Subcutaneous adipose tissue (tissue), 4 donors: ENCODE data around the gene DLG2. TPM values are rescaled to one million over a fixed set of nuclear protein-coding genes. Genes with fewer than 3 reads are reported as not detected.

Source experiments
- total RNA-seq, 4 donors: library from RNA; depleted of rRNA; stranded (reverse); fragments of >200 nt; gene quantifications; one replicate each; pipeline ENCODE4 v1.1.0, GENCODE V29; 2016
- TF ChIP-seq, protein P1 (sequence below): fragments of 450-650 bp; IDR thresholded peaks from one replicate; pipeline ENCODE4 v1.5.1; 2016; ENCODE audit warnings: low read depth, mild to moderate bottlenecking, control low read depth, antibody characterized with exemption, moderate library complexity

The DLG2 gene
- total RNA-seq, 4 donors from 2014 or later, result 3.6 to 7.0 (median 6.1) TPM

DNA sequence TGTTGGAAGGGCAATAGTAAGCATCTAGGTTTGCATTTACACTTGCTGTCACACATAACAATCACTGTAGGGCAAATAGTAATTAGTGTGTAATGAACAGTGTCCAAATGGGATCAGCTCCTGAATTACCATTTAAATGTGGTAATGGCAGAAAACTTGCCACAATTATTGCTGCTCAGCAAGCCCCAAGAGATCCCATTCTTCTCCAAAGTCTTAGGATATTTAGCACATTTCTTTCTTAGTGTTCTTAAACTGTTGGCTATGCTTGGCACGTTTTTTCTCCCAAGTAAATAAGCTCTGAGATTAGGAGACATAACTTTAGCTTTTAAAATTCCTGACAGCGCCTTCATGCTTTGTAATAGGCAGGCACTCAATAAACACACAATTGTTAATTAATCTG lies 1037.0 kb downstream of the DLG2 start:
- TF ChIP-seq, protein P1, sequence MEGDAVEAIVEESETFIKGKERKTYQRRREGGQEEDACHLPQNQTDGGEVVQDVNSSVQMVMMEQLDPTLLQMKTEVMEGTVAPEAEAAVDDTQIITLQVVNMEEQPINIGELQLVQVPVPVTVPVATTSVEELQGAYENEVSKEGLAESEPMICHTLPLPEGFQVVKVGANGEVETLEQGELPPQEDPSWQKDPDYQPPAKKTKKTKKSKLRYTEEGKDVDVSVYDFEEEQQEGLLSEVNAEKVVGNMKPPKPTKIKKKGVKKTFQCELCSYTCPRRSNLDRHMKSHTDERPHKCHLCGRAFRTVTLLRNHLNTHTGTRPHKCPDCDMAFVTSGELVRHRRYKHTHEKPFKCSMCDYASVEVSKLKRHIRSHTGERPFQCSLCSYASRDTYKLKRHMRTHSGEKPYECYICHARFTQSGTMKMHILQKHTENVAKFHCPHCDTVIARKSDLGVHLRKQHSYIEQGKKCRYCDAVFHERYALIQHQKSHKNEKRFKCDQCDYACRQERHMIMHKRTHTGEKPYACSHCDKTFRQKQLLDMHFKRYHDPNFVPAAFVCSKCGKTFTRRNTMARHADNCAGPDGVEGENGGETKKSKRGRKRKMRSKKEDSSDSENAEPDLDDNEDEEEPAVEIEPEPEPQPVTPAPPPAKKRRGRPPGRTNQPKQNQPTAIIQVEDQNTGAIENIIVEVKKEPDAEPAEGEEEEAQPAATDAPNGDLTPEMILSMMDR, result no peak

- TF ChIP-seq, protein P1, result no peak
These were observed 1038.9 kb downstream of the DLG2 start for GRCh38 chr11:84588131-84588829.

- TF ChIP-seq, protein P1, result no peak
These were observed 1044.0 kb downstream of the DLG2 start for GRCh38 chr11:84583106-84583505.

DNA sequence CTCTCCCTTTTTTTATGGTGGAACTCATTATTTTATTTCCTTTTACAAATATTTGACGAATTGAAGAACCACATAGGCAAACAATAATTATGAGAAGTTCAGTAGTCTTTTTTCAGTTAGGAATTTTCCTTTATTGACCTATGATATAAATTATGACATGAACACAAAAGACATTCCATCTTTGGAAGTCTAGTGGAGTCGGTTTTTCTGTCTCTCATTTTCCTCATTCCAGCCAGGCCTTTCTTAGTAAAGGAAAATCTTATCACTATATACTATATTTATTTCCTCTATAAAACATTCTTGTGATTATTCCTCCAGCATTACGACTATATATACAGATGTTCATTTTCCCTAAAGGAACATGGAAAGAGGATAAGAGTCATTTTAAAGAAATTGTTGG lies 1046.1 kb downstream of the DLG2 start:
- TF ChIP-seq, protein P1, result no peak

- TF ChIP-seq, protein P1, result no peak
These were observed 1046.7 kb downstream of the DLG2 start for GRCh38 chr11:84580428-84580827.

DNA sequence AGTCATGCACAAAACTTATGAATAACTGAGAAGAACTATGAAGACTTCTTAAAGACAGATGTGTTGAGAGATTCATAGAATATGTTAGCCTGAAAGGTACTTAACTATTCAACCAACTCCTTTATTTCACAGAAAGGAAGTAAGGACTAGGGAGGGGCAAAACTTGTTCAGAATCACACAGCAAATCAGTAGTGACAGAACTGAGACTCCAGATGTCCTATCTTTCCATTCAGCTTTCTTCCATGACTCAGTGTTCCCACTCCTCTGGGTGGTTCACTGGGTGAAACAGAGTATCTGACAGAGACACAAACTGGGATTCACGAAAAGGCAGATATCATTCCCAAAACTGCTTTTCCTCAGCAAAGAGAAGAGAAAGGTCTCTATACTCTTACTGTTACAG lies 1053.3 kb downstream of the DLG2 start:
- TF ChIP-seq, protein P1, result no peak

DNA sequence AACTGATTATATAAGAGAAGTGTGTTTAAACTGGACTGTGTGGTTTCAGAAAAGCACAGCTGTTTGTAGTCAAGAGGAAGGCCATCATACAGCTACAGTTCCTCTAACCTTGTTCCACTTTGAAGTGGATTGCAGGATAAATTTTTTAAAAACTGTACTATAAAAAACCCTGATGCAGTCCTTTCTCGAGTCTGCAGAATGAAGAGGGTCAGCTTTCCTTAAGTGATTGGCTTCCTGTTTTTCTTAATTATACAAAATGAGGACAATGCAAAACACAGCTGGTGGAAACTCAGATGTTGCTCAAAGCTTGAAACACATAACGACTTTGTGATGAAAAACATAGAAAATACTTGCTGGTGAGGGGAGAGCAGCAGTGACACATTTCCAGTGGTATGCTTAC lies 1060.5 kb downstream of the DLG2 start:
- TF ChIP-seq, protein P1, result no peak
